HepG2 (cell line): Measurements from ENCODE around the gene TPX2. TPM values are rescaled to one million over a fixed set of nuclear protein-coding genes. Genes with fewer than 3 reads are reported as not detected.

Experiments used
- ATAC-seq: fragments of 200-7000 bp; cut with Tn5 transposase; 3 replicates; pipeline ENCODE4 v1.9.1; 2020; ENCODE audit warnings: mild to moderate bottlenecking, moderate library complexity
- BruUV-seq: library from RNA; stranded (reverse); fragments of 400-500 nt; replicated peaks from 2 replicates; lab custom pipeline; 2021; lab: Mats Ljungman, UMichigan
- CTCF ChIA-PET: fragments of 300-600 bp; formaldehyde crosslinking; extraction: SDS; loops from one replicate; lab custom pipeline; 2021; ENCODE audit warnings: low total read pairs, inconsistent platforms, low intra/inter-chr PET ratio; lab: Yijun Ruan, JAX
- POLR2A ChIA-PET: fragments of 350-600 bp; sonication (Branson Sonifier 250); formaldehyde crosslinking; loops from one replicate; lab custom pipeline; 2020; ENCODE audit warnings: antibody characterized with exemption, inconsistent platforms; lab: Yijun Ruan, JAX
- DNase-seq: peaks from one replicate; pipeline ENCODE4 v3.0.0-alpha.2; 2015; ENCODE audit warnings: low spot score
- FAIRE-seq: peaks from 3 replicates; lab custom pipeline; 2011; peaks lifted over from hg19 to GRCh38; lab: Jason Lieb, UNC
- H2AFZ ChIP-seq: one replicate; pipeline ENCODE4 v1.6.1; 2011; ENCODE audit warnings: low read length, inconsistent platforms
- H3K27ac ChIP-seq: fragments of 300-600 bp; 3 replicates; pipeline ENCODE4 v1.8.0; 2011; ENCODE audit warnings: mixed run types, mild to moderate bottlenecking, mixed read lengths, low read length, inconsistent platforms; ENCODE audit not compliant: insufficient read depth; ENCODE audit errors: extremely low read length
- H3K27me3 ChIP-seq, 2 experiments: fragments of 200-600 bp in 1 of 2; 2 replicates in 1 of 2; 3 replicates in 1 of 2; pipeline versions ENCODE4 v1.6.0 to v1.8.0; 2011; ENCODE audit warnings: low read length in 2 of 2, mild to moderate bottlenecking in 2 of 2, moderate library complexity in 2 of 2, inconsistent platforms in 1 of 2; ENCODE audit not compliant: insufficient read depth in 2 of 2, control insufficient read depth in 1 of 2
- H3K36me3 ChIP-seq, 2 experiments: fragments of 200-600 bp in 1 of 2; replicated peaks in 1 of 2; 2 replicates in 1 of 2; 3 replicates in 1 of 2; pipeline versions ENCODE4 v1.5.1 to v1.8.0; 2011; ENCODE audit warnings: low read length in 2 of 2, inconsistent platforms in 1 of 2; ENCODE audit not compliant: insufficient read depth in 2 of 2, control insufficient read depth in 1 of 2
- H3K4me1 ChIP-seq: 2 replicates; pipeline ENCODE4 v1.5.1; 2012; ENCODE audit warnings: low read length, inconsistent platforms; ENCODE audit not compliant: insufficient read depth
- H3K4me2 ChIP-seq: 2 replicates; pipeline ENCODE4 v1.6.0; 2011; ENCODE audit warnings: low read depth, low read length, inconsistent platforms
- H3K4me3 ChIP-seq, 3 experiments: fragments of 200-600 bp in 1 of 3; sonication (generic), shearing (Covaris generic) in 1 of 3; replicated peaks in 1 of 3; 2 replicates each; pipeline ENCODE4 v1.5.1; 2011 to 2016; ENCODE audit warnings: low read length in 3 of 3, inconsistent platforms in 2 of 3, low read depth in 2 of 3, mild to moderate bottlenecking in 2 of 3, control low read depth in 1 of 3, mixed read lengths in 1 of 3; ENCODE audit not compliant: insufficient read depth in 1 of 3
- H3K79me2 ChIP-seq: one replicate; pipeline ENCODE4 v1.6.1; 2011; ENCODE audit warnings: low read length, inconsistent platforms; ENCODE audit not compliant: insufficient read depth
- H3K9ac ChIP-seq: 2 replicates; pipeline ENCODE4 v1.6.0; 2011; ENCODE audit warnings: mild to moderate bottlenecking, low read depth, low read length, inconsistent platforms; ENCODE audit not compliant: insufficient read depth
- H3K9me3 ChIP-seq: 2 replicates; pipeline ENCODE4 v1.5.1; 2012; ENCODE audit warnings: mild to moderate bottlenecking, low read length
- H4K20me1 ChIP-seq: 2 replicates; pipeline ENCODE4 v1.6.0; 2011; ENCODE audit warnings: inconsistent platforms, mild to moderate bottlenecking, low read length, moderate library complexity; ENCODE audit not compliant: insufficient read depth
- FOXA3 ChIP-seq: IDR thresholded peaks from 2 replicates; pipeline ENCODE4 v1.6.1; 2016; ENCODE audit warnings: missing genetic modification reagents, missing compliant biosample characterization
- IRX3 ChIP-seq: sonication (generic); formaldehyde crosslinking; IDR thresholded peaks from 2 replicates; pipeline ENCODE4 v1.8.1; 2023; ENCODE audit warnings: mild to moderate bottlenecking, low read depth, missing genetic modification reagents, borderline replicate concordance
- MAFF ChIP-seq: IDR thresholded peaks from 2 replicates; pipeline ENCODE4 v1.6.1; 2011; ENCODE audit warnings: low read depth, low read length, improper control_type of control experiment
- ZFP37 ChIP-seq: sonication (generic); formaldehyde crosslinking; IDR thresholded peaks from 2 replicates; pipeline ENCODE4 v1.4.0; 2020; ENCODE audit warnings: missing genetic modification reagents, borderline replicate concordance
- ZFYVE20 ChIP-seq: sonication (generic); formaldehyde crosslinking; IDR thresholded peaks from 2 replicates; pipeline ENCODE4 v1.8.0; 2023; ENCODE audit warnings: low read depth, mild to moderate bottlenecking, moderate library complexity, missing genetic modification reagents, borderline replicate concordance
- ZMYM3 ChIP-seq: sonication (generic); formaldehyde crosslinking; IDR thresholded peaks from 2 replicates; pipeline ENCODE4 v1.5.1; 2020; ENCODE audit warnings: mild to moderate bottlenecking, missing genetic modification reagents
- ZNF317 ChIP-seq: sonication (generic); formaldehyde crosslinking; IDR thresholded peaks from 2 replicates; pipeline ENCODE4 v1.5.0; 2020; ENCODE audit warnings: mild to moderate bottlenecking, missing genetic modification reagents
- ZNF709 ChIP-seq: sonication (generic); formaldehyde crosslinking; IDR thresholded peaks from 2 replicates; pipeline ENCODE4 v1.5.0; 2020; ENCODE audit warnings: mild to moderate bottlenecking, missing genetic modification reagents
- WGBS: methylation state at CpG from one replicate; pipeline ENCODE4 v1.1.6; 2017; ENCODE audit warnings: low lambda C conversion rate; 5-methylcytosine and 5-hydroxymethylcytosine counted together
- in situ Hi-C: cut with HindIII; loops from 2 replicates; pipeline ENCODE4 v1.10.0; 2017; ENCODE audit warnings: low pct_unique_long_range_greater_than_20kb; ENCODE audit not compliant: extremely low pct_ligation_motif_present
- intact Hi-C: fragments of 100-400 bp; cut with micrococcal nuclease; formaldehyde crosslinking; loops from one replicate; pipeline ENCODE4 v1.10.0; 2022; ENCODE audit not compliant: unreplicated experiment
- polyA plus RNA-seq, 8 experiments: library from polyadenylated mRNA; depleted of rRNA in 3 of 8; stranded (reverse) in 7 of 8; unstranded in 1 of 8; fragments of >200 nt; fragmentation: Illumina TruSeq in 4 of 8; extraction: Trizol in 4 of 8; gene quantifications; 2 replicates each; pipeline versions ENCODE4 v1.2.1 to v1.2.3, GENCODE V29; 2011 to 2016; ENCODE audit warnings: low read depth in 4 of 8, missing spikeins in 1 of 8, mixed read lengths in 1 of 8; ENCODE audit not compliant: insufficient read depth in 1 of 8
- total RNA-seq, 5 experiments: library from RNA; depleted of rRNA; stranded (reverse); fragments of >200 nt; fragmentation: Illumina TruSeq; extraction: Trizol; gene quantifications; 2 replicates each; pipeline ENCODE4 v1.2.3, GENCODE V29; 2016; ENCODE audit warnings: low read depth in 1 of 5
- TF ChIP-seq, protein P1 (sequence below): sonication (generic); formaldehyde crosslinking; IDR thresholded peaks from 2 replicates; pipeline ENCODE4 v1.9.0; 2022; ENCODE audit warnings: low read depth, missing genetic modification reagents

The TPX2 gene
- total and polyA plus RNA-seq, 2 of the 13 experiments (the other 11 are each of a cell fraction or from before 2014, with no cell fraction given), result 34.3 to 124 TPM

DNA sequence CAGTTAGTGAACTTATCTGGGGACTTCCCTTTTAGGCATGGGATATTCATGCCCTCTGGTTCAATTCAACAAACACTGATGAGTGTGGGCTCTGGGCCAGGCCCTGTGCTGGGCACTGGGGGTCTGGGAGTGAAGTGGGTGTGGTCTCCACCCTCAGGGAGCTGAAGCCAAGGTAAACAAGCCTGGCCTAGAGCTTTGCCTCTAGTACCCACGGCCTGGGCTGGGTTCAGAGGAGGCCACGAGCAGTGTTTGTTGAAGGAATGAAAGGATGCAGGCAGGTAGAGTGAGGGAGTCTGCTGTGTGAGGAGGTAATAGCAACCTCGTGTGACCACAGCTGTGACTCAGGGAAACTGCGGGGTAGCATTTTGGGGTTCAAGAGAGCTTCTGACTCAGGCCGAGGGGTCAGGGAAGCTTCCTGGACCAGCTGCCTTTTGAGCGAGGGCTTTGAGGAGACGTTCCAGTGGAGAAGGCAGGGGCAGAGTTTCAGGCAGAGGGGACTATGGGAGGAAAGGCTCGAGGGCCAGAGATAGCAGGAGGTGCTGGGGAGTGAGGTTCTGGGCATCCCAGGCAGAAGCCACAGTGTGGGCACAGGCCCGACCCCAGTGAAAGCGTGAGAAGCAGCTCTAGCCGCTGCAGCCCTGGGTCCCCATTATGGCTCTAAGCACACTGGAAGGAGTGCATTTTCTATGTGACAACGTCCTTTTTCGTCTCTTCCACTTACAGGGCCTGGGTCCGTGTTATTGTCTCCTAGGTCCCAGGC, 85.6 kb downstream of the TPX2 start:
- FAIRE-seq (no peak), ATAC-seq (peak; percentile 5; the same call in 1 of the 3 replicates), DNase-seq (no peak)
- H2AFZ ChIP-seq, result no peak overlapping the region
- no peak overlapping the region for H3K4me2 ChIP-seq
- intact Hi-C loops, result loop anchor here (10.0 kb wide), 1 partner anchor 130 kb away; the partner anchor contains the start of gene PDRG1
- H3K9ac ChIP-seq, result no peak overlapping the region
- ChIA-PET CTCF (interaction anchor here (4.8 kb wide), 1 partner anchor 21 kb away, joined by 70 read pairs; the partner anchor contains the start of gene FOXS1), POLR2A (interaction anchor here (1.2 kb wide), 1 partner anchor 127 kb away, joined by 3 read pairs; the partner anchor contains the start of gene PDRG1)
- 16% methylated on average over 14 of the region's 14 CpGs for WGBS
- H3K27ac ChIP-seq, result no peak overlapping the region
- no peaks in the 10 kb centered on the region for H4K20me1 ChIP-seq
- no peaks in the 10 kb centered on the region for H3K36me3 ChIP-seq
- H3K4me1 ChIP-seq, result 0 out of 2 replicates have a peak, but pooled peaks cover 7% of the 10 kb centered on the region
- H3K79me2 ChIP-seq, result no peaks in the 10 kb centered on the region
- no peak overlapping the region for H3K4me3 ChIP-seq
- H3K27me3 ChIP-seq, result peaks cover 12 to 56% of the 10 kb centered on the region in 2 experiments
- TF ChIP-seq ZFYVE20 (CRISPR knock-in tag) (0 out of 2 replicates have a peak, but pooled peaks have one; percentile 11), IRX3 (CRISPR knock-in tag) (no peak), ZFP37 (CRISPR knock-in tag) (no peak), FOXA3 (CRISPR knock-in tag) (peak; percentile 60; the same call in 1 of the 2 replicates), MAFF (no peak), ZNF709 (CRISPR knock-in tag) (no peak), ZNF317 (no peak), ZMYM3 (no peak)
- TF ChIP-seq, protein P1, sequence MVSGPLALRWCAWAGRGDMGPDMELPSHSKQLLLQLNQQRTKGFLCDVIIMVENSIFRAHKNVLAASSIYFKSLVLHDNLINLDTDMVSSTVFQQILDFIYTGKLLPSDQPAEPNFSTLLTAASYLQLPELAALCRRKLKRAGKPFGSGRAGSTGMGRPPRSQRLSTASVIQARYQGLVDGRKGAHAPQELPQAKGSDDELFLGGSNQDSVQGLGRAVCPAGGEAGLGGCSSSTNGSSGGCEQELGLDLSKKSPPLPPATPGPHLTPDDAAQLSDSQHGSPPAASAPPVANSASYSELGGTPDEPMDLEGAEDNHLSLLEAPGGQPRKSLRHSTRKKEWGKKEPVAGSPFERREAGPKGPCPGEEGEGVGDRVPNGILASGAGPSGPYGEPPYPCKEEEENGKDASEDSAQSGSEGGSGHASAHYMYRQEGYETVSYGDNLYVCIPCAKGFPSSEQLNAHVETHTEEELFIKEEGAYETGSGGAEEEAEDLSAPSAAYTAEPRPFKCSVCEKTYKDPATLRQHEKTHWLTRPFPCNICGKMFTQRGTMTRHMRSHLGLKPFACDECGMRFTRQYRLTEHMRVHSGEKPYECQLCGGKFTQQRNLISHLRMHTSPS, result no peak
- no TSS peak for BruUV-seq
- no peaks in the 10 kb centered on the region for H3K9me3 ChIP-seq
- in situ Hi-C loops, result loop anchor here (5.0 to 10.0 kb wide), 2 partner anchors 208 to 270 kb away; no protein-coding TSS in a partner anchor
